Activated CD4-positive, alpha-beta T cell treated with anti-CD3 and anti-CD28 coated beads for 4 hours (primary cell): ENCODE measurements around the gene LTO1.
A peak's percentile ranks its signal among the peaks of the same experiment; 100 is the strongest.

Experiments used
- DNase-seq, 2 donors: peaks; one replicate each; pipeline ENCODE4 v3.0.0-alpha.2; 2020

The LTO1 gene

GRCh38 chr11:69644071-69644961 lies 30.8 kb downstream of the LTO1 start:
- DNase-seq: no peak

GRCh38 chr11:69643646-69644045 lies 31.5 kb downstream of the LTO1 start:
- no peak for DNase-seq

DNA sequence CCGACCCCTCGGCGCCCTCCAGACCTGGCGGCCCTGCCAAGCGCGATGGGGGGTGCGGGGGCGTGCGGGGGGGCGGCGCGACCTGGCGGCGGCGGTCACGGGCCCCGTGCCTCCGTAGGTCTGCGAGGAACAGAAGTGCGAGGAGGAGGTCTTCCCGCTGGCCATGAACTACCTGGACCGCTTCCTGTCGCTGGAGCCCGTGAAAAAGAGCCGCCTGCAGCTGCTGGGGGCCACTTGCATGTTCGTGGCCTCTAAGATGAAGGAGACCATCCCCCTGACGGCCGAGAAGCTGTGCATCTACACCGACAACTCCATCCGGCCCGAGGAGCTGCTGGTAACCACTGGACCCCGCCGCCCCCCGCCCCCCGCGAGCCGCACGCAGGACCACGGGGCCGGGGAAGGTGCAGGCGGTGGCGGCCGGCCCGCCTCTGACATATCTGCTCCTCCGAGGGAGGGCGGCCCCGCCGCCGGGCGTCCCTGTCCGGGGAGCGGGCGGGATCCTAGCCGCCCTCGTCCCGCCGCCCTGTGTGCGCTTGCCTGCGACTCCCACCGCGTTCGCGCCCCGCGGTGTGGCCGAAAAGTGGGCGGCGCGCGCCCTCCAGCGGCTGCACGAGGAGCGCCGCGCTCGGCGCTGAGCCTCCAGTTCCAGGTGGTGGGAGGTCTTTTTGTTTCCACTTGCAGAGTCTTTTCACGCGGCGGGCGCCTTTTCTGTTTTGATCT lies 32.1 kb downstream of the LTO1 start:
- peak; percentile 77 to 78 for DNase-seq

DNA sequence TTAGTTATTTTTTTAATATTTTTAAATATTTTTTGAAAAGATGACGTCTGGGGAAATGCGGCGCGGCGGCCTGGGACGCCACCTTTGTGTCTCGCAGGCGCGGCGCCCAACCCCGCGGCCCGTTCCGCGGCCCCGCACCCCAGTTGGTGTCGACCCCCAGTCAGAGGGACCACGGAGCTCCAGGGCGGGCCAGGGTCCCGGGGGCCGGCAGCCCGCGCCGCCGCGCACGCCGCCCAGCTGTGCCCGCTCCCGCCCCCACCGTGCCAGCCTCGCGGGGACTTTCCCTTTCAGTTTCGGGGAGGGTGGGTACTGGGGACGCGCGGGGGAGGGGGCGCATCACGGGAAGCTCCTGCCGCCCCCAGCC lies 32.6 kb downstream of the LTO1 start:
- peak; percentile 64 to 69 for DNase-seq

GRCh38 chr11:69641681-69642548 lies 33.2 kb downstream of the LTO1 start:
- no peak for DNase-seq

DNA sequence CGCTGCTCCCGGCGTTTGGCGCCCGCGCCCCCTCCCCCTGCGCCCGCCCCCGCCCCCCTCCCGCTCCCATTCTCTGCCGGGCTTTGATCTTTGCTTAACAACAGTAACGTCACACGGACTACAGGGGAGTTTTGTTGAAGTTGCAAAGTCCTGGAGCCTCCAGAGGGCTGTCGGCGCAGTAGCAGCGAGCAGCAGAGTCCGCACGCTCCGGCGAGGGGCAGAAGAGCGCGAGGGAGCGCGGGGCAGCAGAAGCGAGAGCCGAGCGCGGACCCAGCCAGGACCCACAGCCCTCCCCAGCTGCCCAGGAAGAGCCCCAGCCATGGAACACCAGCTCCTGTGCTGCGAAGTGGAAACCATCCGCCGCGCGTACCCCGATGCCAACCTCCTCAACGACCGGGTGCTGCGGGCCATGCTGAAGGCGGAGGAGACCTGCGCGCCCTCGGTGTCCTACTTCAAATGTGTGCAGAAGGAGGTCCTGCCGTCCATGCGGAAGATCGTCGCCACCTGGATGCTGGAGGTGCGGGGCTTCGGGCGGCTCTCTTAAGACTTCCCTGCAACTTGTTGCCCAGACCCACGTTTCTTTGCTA lies 34.1 kb downstream of the LTO1 start, which contains the start of gene CCND1:
TSS of gene CCND1 (plus strand) at position 162 of the 587 bp plus-strand sequence. CDS start at position 320, 158 bp downstream.
- DNase-seq: peak; percentile 37 to 41

- DNase-seq: no peak
Observed at GRCh38 chr11:69640260-69640994, 34.7 kb downstream of the LTO1 start.

GRCh38 chr11:69639831-69640230 lies 35.3 kb downstream of the LTO1 start:
- no peak for DNase-seq

DNA sequence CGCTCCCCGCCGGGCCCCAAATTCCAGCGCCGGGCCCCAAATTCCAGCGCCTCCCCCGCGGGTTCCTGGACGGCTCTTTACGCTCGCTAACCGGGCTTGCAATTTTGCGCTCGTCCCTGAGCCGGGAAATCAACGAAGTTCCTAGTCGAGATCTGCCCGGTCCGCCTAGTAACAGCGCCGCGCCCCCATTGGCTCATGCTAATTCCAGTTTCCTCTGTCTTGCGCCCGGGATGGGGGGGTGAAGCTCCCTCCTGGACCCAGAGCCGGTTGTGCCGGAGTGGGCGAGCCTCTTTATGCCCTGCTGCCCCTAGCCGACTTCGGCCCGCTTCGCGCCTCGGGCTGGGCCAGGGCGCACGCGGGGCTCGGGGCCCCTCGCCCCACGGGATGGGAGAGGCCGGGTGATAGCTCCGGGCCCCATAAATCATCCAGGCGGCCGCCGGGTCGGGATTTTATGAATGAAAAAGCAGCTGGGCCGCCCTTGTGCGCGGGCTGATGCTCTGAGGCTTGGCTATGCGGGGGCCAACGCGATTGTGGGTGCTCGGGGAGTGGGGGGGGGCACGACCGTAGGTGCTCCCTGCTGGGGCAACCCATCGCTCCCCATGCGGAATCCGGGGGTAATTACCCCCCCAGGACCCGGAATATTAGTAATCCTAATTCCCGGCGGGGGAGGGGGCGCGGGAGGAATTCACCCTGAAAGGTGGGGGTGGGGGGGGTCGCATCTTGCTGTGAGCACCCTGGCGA lies 36.0 kb downstream of the LTO1 start:
- DNase-seq: no peak

- no peak for DNase-seq
Observed at GRCh38 chr11:69637941-69638871, 36.9 kb downstream of the LTO1 start.

GRCh38 chr11:69637198-69637940 lies 37.8 kb downstream of the LTO1 start:
- DNase-seq: no peak

DNA sequence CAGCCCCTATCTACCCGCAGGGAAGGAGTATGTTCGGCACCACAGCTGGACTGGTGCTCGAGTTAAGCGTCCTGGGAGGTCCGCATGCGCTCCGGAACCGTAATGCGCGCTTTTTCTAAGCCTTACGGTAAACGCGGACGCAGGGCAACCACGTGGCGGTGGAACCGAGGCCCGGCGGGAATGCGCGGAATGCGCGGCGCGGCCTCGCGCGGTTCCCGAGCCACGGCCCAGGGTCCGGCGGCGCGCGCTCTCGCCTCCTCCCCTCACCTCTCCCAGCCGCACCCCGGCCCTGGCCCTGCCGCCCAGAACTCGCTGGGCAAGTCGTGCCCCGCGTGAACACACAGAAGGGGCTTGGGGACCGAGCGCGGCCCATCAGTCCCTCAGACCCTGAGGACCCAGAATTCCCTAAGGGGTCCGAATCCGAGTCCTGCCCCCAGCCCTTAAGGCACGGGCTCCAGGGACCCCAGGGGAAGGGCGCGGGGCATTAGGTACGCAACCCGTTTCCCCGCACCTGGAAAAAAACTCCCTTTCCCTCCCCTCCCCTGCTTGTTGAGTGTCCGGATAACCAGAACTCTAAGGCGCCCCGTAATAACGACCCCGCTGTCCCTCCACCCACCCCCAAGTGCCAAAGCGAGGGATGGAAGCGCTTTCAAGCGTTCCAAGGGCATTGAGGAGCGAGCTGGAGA lies 38.5 kb downstream of the LTO1 start:
- no peak for DNase-seq

DNA sequence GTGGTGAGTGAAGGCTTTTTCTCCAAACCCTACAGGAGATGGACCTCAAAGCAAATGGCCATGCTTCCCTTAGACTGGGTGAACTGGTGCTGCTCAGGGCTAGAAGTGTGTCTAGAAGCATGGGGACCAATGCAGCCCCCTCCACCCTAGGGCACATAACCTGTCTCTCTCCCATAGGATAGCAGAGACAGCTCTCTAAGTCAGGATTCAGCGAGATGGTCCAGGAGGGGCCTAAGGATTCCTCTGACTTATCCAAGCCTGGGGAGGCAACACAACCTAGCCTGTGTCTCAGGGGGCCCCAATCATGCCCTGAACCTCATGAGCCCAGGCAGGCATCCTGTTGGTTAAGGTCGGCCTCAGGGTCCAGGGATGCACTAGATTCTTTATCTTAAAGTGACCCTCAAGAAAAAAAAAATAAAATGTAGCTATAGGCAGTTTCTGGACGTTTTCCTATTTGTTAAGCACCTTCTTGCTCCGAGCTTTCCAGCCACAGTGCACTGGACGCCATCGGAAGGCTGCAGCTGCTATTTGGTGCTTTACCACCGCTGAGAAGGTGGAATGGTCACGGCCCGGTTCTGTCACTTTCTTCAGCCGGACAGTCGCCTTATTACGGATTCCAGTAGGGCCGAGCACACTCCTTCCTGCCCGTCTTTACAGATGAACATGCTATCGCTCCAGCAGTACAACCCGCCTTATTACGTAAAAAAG lies 39.2 kb downstream of the LTO1 start:
- DNase-seq: no peak

DNA sequence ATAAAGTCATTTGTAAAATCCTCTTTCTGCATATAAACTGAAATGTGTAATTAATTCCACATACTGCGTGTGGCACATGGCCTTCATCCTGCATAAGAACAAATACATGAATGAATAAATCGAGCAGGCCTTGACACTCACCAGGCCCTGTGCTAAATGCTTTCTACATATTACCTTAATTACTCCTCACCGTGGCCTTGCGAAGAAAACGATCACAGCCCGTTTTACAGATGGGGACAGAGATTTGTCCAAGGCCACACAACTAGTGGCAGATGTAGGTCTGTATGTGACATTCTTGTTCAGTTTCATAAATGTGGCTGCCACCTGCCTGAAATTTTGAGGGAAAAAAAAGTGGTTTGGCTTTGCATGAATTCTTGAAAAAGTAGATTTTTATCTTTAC lies 40.0 kb downstream of the LTO1 start:
- DNase-seq: no peak

- DNase-seq: no peak
Observed at GRCh38 chr11:69634590-69634989, 40.6 kb downstream of the LTO1 start.

DNA sequence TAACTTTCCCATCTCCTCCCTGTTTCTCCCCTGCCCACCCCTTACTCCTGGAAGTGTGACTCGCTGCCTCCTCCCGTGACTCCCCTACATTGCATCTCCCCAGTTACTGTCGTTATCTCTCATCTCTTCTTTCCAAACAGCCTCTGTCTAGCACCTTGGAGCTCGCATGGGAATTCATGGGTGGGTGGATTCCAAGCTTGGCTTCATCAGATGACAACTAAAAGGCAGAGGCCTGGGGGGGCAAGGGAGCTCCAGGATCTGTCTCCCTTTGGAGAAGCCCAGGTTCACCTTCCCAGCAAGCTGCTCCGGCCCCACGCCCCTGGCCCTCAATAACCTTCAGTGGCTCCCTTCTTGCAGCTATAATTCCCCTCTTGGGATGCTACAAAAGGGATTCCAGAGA lies 41.1 kb downstream of the LTO1 start:
- no peak for DNase-seq

DNA sequence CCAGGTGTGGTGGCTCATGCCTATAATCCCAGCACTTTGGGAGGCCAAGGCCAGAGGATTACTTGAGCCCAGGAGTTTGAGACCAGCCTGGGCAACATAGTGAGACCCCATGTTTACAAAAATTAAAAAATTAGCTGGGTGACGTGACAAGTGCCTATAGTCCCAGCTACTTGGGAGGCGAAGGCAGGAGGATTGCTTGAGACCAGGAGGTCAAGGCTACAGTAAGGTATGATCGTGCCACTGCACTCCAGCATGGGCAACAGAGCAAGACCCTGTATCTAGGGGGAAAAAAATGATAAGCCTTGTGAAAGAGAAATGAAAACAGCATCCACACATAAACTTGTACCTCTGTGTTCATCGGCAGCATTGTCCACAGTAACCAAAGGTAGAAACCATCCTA lies 42.3 kb downstream of the LTO1 start:
- no peak for DNase-seq

DNA sequence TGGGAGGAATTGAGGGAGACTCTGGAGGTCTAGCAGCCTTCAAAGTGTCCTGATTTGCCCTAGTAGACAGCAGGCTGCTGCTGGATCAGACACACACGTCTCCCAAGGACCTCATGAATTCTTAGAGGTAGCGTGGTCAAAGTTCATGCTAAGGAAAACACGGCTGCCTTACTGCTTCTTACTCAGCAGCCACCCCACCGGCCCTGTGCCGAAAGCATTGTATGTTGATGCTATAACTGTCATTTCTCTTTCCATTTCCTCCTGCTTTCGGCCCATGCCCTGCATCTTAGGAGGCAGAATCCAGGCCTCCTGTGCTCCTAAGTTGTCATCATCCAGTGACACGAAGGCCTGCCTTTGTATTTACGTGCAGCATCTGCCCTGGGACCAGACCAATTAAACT lies 44.7 kb downstream of the LTO1 start:
- DNase-seq: no peak
